HG03064 (cell line): ENCODE results near the gene CDK6.

Source experiments
- ATAC-seq: cut with Tn5 transposase; IDR thresholded peaks from one replicate; pipeline ENCODE4 v1.9.1; 2021; ENCODE audit warnings: low read depth; ENCODE audit not compliant: unreplicated experiment

The CDK6 gene

DNA sequence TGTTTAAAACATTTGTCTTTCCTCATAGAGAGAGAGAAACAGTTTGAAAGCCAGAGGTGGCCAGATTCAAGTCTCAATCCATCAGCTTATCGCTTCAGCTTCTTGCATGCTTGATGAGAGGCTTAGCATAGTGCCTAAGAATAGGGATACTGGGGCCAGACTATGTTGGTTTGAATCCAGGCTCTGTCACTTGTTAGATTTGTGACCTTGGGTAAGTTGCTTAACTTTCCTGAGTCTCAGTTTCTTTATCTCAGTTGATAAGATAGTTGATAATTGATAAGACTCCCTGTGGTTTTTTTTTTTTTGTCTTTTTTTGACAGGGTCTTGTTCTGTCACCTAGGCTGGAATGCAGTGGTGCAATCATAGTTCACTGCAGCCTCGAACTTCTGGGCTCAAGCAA, 12.1 kb upstream of the CDK6 start:
- ATAC-seq = no peak

DNA sequence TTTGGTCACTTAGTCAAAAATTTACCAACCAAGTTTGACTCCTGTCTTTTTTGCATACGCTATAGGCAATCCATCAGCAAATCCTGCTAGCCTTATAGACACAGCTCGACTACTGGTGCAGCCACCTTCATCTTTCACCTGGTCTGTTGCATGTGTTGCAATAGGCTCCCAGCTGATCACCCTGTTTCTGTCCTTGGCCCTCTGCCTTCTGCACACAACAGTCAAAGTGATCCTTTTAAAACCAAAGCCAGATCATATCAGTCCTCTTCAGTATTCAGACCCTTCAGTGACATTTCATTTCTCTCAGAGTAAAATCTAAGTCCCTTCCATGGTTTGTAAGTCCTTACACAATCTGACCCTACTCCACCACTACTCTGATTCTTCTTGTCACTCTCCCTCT, 10.9 kb upstream of the CDK6 start:
- ATAC-seq = no peak

DNA sequence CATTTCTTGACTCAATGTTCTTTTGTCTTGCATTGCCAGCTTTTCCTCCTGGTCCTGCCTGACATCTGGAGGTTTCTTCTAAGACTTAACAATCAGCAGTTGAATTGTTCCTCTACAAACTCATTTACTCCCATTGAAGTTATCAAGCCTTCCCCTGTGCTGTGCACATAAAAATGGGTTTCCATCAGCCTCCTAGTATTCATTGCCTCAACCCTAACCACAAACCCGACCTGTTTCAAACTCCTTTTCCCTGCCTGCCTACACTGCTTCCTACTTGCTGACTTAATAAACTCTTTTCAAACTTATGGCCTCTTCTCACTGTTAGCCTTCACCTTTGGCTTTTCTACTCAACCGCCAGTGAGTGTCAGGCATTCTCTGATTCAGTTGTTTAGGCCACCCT, 9.4 kb upstream of the CDK6 start:
- ATAC-seq = no peak

DNA sequence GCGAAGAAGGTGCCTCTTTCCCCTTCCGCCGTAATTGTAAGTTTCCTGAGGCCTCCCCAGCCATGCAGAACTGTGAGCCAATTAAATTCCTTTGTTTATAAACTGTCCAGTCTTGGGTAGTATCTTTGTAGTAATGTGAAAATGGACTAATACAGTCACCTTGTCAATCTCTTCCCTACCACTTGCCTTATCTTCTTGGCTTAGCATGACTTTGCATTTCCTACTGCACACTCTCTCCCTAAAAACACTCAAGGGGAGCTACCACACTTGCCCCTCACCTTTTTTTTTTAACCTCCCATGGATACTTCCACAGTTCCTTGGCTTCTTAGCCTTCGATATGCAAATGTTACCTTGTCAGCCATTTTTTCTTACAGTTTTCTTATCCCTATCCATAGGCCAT, 7.4 kb upstream of the CDK6 start:
- no peak for ATAC-seq

DNA sequence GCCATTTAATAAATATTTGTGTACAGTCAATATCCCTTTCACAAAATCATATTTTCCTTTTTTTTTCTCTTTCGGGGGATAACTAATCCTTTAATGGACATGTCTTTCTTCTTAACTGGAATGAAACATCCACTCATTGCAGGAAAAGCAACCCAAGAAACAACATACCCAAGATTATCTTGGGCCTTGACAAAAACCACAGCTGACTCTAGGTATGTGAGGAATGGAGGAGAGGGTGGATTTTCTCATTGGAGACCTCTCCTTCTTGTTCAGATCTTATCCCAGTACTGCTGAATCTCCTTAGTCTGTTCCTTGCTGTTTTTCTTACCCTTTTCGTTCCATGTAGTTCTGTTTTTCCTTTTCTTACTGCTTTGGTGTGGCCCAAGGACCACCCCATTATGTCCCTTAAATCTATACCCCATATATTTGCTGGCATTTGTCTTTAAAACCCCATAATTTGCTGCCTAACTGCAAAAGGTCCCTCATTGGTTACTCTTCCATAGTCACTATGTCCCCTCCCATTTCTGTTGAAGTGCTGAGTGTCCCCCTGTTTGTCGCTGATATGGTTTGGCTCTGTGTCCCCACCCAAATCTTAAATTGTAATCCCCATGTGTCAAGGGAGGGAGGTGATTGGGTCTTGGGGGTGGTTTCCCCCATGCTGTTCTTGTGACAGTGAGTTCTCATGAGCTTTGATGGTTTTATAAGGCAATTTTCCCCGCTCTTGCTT, 6.8 kb upstream of the CDK6 start:
- ATAC-seq = no peak

DNA sequence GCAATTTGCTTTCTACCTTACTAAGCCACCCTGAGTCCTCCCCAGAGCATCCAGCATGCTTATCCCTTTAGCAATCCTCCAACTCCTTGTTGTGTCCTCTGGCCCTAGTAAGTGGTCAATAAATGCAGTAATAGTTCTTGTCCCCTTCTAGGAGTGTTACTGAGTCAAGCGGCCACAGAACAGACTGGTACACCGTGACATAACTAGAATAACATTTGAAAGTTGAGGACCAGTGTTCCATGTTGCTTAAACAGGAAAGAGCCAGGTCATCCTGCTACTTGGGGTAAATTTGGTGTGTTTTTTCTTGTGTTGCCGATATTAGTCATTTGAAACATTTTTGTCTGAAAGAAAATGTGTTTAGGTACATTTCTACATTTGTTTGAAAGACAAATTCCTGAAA, 4.8 kb upstream of the CDK6 start:
- ATAC-seq = no peak

DNA sequence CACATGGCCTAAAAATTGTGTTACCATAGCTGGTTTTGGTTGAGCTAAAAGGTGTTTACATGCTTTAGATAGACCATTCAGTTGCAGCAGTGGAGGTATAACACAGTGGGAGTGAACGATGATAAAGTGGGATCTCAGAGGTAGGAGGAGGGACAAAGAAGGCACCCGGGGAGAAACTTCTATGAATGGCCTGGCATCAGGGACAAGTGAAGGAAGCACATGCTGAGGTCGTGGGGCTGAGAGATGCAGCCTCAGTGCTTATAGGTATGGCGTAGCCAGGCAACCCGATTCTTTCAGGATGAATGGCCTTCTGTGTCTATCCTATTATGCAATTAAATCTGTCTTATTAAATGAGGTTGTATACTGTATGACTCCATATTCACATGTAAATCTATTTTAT, 3.9 kb upstream of the CDK6 start:
- no peak for ATAC-seq

DNA sequence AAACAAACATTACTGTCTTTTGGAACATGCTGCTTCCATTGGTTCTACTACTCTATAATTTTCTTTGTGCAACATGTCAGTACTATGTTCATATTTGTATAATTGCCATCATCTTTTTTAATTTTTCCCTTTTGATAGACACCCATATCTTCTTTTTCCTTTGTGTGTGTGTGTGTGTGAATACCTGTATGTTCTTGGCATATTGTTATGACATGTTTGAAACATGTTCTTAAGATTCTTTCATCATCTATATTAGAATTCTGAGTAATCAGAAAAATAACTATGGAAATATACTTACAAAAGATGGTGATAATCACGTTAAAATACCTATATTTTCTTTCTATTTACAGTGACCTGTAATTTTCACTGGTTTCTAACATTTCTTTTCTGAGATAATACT, 3.5 kb upstream of the CDK6 start:
- no peak for ATAC-seq

DNA sequence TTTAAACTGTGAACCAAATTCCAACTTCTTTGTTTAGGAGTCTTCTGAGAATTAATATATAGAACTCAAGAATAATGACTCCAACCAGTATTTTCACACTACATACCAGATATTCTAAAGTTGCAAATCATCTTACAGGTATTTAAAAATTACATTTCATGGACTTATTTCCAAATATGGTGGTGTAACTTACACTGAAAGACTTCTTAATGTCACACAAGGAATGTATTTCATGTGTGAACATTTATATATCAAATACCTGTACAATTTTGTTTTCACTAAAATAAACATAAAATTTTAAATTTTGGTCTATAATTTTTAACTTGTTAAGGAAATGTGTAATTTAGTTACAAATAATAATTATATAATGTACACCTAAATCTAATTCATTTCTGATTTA, 2.6 kb upstream of the CDK6 start:
- ATAC-seq = no peak

DNA sequence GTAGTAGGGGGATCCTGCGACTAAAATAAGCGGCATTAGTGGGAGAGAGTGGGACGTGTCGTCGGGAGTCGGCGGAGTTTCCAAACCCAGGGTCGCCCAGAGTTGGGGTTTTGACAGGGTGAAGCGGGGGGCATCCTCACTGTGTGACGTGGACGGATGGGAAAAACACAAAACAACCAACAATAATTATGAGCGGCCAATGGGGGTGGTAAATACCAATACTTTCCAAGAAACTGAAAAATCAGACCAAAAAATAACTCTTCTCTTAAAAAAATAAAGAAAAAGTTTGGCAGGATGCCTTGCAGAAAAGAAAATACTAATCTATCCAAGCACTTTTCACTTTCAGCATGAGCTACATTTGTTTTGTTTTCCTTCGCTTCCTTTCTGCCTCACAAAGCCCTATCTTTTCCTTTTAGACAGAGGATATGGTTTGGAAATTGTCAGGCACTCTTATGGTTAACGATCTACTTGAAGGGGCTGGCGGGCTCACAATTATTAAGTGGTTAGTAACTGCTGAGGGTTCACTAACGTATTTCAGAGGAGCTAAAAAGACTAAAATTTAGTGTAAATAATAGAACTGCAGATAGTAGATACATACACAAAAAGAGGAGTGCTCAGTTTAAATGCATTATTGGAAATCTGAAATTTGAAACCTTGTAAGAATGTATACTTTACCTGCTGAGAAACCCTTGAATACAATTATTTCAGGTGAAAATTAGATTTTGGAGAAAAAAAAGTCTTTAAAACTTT, 802 bp upstream of the CDK6 start:
- ATAC-seq = no peak

DNA sequence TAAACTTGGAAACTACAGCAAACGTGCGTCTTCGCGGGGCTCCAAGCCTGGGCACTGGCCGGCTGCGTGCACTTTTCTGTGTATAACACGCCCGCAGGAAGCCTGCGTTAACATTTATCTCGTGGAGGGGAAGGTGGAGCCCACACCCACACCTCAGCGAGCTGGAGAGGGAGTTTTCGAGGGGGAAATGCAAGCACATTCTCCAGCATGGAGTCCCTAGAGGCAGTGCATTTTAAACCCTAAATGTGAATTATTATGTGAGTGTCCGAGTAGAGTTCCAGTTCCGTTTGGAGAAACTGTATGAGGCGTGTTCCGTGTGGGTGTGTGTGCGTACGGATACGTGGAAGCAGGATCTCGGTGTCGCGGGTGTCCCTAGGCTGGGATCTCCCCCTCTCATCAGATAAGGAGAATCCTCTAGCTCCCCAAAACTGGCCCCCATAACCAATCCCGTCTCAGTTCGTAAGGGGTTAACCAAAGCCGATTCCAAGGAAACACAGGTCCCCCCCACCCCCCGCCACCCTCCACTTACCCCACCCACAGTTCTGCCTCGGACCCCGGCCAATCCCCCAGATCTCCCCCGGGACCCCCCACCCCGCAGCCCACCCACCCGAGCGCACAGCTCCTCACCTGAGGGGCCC, 403 bp downstream of the CDK6 start:
- ATAC-seq = no peak

DNA sequence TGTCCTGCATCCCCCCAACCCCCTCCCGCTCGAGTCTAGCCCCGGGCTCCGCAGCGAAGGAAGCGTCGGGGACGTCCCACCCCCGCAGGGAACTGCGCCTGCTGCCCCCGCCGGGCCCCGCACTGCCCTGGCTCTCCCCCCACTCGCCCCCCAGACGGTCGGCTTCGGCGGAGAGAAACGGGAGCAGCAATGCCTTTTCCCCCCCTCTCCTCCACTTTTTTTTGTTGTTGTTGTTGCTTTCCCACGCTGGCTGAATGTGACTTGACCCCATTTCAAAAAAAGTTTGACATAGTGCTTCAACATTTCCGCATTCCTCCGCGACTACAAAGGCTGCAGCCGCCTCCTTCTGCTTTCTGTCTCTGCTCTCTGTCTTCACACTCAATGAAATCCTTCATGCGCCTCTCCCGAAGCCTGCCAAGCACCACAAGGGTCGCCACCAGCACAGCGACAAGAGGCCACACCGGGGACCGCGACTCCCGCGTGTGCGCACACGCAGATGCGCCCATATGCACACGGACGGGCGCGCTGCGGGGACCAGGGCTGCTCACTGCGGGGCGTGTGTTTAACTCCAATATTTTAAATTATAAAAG, 1.0 kb downstream of the CDK6 start:
- no peak for ATAC-seq

DNA sequence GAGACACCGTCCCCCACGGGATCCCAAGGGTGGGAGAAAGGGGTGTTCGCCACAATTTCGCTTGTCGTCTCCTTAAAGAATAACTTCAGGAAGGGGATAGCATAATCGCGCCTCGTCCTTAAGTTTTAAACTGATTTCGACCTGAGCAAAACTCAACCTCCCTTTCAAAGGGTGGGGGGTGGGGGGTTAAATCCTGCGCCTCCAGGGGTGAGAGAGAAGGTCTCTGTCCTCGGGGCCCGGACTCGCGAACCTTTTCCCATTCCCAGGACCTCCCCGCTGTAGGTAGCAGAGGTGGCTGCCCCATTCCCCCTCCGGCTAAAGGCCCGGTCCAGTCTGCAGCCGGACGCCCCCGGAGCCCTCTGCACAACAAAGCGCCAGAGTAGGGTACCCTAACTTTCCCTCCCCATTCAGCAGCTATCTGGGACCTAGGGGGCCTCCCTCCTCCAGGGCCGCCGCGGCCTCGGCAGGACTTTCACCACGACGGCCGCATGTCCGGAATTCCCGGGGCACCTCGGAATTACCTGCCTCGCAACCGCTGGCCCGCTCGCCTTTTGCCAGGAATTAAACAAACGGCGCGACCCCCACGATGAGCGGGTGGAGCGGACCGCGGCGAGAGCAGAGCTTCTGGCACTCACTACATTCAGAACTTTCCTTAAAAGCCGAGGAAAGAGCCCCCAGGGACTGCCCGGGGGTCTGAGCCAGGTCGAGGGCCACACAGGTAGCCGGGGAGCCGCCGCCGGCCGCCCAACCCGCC, 1.7 kb downstream of the CDK6 start:
- ATAC-seq = no peak

DNA sequence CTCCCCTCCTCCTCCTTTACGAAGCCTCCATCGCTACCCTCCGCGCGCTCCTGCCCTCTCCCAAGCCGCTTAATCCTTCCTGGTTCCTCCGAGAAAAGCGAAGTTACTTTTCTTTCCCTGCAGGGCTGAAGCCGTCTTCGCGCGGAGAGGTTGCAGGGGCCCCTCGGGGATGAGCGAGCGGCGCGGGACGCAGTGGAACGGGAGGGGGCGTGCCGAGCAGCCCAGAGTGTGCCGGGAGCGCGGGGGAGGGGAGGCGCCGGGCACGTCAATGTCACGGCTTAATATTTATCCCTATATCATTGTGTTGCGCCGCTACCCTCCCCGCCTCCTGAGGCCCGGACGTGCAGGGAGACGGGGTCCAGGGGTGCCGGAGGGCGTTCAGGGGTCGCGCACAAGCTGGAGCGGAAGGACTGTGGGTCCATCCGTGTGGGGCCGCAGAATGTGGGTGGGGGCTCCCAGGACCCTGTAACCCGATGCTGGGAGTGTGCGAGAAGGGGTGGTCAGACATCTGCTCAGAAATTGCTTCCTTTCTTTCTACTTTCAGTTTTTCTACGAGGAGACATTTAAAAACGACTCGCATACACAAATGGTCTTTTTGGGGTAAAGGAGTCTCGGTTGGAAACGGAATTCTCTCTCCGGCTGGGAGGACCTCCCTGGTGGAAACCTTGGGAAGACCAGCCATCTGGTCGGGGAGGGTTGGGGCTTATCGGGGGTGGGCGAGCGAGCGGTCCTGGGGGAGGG, 2.4 kb downstream of the CDK6 start:
- peak; percentile 38 for ATAC-seq

DNA sequence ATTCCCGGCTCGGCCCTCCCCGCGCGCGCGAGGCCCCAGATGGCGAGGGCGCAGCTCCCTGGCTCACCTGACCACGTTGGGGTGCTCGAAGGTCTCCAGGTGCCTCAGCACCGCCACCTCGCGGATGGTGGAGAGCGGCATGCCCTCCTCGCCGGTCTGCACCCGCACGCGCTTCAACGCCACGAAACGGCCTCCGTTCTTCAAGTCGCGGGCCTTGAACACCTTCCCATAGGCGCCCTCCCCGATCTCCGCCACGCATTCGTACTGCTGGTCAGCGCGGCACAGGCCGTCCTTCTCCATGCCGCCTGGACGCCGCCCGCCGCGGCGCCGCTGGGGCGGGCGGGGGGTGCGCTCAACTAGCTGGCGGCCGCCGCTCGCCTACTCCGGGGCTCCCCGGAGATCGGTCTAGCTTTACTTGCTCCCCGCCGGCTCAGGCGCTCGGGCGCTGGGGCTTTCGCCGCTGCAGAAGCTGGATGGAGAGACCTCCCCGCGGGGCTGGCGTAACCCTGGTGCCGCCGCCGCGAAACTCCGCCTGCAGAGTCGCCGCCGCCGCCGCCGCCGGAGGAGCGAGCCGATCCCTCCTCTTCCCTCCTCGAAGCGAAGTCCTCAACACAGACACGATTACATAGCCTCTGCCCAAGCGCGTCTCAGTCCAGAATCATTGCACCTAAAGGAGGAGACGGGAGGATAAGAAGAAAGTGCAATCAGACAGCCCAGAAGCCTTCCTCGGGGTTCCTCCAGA, 3.2 kb downstream of the CDK6 start:
- peak; percentile 44 for ATAC-seq

DNA sequence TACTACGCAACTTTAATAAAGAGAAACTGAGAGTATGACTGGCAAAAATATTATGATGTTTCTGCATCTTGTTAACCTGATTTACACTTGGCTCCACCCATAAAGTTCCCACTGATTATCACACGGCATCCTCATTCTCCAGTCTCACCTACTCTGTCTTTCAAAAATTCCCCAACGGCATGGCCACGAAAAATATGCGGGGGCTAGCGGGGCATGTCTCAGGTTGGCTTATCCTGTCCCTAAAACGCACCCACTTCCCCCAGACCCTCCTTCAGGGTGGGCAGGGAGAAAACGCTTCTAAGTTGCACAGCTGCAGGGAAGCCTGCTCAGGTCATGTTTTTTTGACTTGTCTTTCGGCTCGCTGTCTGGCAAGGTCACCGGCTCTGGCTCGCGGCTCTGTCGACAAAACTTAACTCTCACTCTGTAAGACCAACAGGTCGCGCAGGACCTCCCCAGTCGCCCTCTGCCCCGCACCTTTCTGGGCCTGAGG, 3.8 kb downstream of the CDK6 start:
- no peak for ATAC-seq

DNA sequence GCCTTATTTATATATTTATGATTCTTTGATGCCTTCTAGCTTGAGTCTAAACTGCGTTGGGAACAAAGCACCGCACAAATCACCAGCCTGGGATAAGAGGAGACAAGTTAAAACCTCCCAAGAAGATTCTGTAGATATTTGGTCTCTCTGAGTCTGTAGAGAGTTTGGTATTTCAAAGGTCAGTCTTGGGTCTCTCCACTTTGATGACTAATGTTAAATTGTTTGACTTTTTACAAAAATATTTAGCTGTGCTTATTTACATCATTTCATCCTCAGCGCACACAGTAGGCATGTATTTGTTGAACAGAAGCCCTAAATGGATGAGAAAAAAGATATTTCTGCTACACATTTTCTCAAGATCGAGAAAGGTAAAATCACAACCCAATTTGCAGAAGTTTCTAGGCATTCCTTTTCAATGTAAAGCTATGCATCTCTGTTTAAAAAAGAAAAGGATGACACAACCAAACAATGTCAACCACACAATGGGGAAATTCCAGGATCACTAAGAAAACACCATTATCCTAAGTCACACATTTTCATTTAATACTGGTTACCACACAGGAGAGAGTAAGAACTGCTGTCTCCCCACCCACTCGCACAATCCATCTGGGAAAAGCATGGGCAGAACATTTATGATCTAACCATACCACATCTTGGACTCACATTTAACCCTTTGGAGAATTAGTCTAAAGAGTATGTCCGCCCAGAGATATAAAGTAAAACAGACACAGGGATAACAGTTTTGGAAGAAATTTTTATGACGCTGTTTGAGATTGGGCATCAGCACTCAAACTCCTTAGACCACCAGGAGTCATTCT, 4.4 kb downstream of the CDK6 start:
- ATAC-seq = no peak

DNA sequence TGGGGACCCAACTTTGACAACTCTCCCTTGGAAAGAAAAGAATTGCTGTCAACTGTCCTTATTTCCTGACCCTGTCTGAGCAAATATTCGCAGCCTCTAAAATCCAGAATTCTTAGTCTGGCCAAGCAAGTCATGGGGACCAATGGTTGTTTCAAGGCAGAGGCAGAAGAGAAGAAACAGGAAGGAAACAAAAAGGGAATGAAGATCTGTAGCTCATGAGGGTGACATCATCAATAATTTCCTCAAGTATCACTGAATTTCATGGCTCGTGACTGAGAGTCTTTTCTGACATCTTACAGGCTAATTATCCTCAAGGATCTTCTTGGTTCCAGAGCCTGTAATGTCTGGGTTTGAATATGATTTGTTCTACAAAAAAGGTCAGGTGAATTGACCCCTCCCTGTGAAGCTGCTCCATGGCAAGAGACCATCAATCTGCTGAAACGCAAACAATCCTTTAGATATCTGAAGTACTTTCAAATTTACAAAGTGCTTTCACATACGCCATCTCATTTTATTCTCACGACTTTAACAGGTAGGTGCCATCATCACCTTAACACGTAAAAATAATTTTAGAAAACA, 5.8 kb downstream of the CDK6 start:
- no peak for ATAC-seq
